HEK293 (cell line): ENCODE data around the gene ARHGAP6.
"Not testable (repeated sequence)": the region's sequence is repeated elsewhere in the genome, so short reads cannot be mapped to it uniquely, and the experiment has no call there.

Experiments
- CTCF ChIA-PET: fragments of 350-600 bp; formaldehyde crosslinking; extraction: SDS; loops from one replicate; lab custom pipeline; 2021; ENCODE audit warnings: antibody characterized with exemption; lab: Yijun Ruan, JAX
- POLR2A ChIA-PET: fragments of 300-600 bp; formaldehyde crosslinking; extraction: SDS; loops from one replicate; lab custom pipeline; 2020; ENCODE audit warnings: antibody characterized with exemption, inconsistent platforms; lab: Yijun Ruan, JAX
- H3K27ac ChIP-seq: fragments of 200-500 bp; sonication (Bioruptor generic); 2 replicates; pipeline ENCODE4 v1.5.1; 2014; ENCODE audit warnings: low read depth, low read length, control low read depth, inconsistent platforms; ENCODE audit errors: extremely low read depth
- H3K36me3 ChIP-seq, 2 experiments: fragments of 200-500 bp in 1 of 2; sonication (Bioruptor generic) in 1 of 2; 1 replicate in 1 of 2; 2 replicates in 1 of 2; pipeline ENCODE4 v1.5.1; 2014 to 2017; ENCODE audit warnings: inconsistent platforms in 2 of 2, low read length in 2 of 2; ENCODE audit not compliant: control insufficient read depth in 2 of 2, insufficient read depth in 1 of 2
- H3K4me1 ChIP-seq: fragments of 200-500 bp; sonication (Bioruptor generic); 2 replicates; pipeline ENCODE4 v1.5.1; 2014; ENCODE audit warnings: mild to moderate bottlenecking, low read length, inconsistent platforms; ENCODE audit not compliant: control insufficient read depth, insufficient read depth
- H3K4me3 ChIP-seq: 2 replicates; pipeline ENCODE4 v1.5.1; 2011; ENCODE audit warnings: low read depth, mild to moderate bottlenecking, control low read depth, low read length, moderate library complexity
- H3K9me3 ChIP-seq: fragments of 200-500 bp; sonication (Bioruptor generic); 2 replicates; pipeline ENCODE4 v1.5.1; 2014; ENCODE audit warnings: low read depth, low read length, inconsistent platforms; ENCODE audit not compliant: control insufficient read depth, insufficient read depth
- BCL11B ChIP-seq: fragments of 450-650 bp; formaldehyde crosslinking; IDR thresholded peaks from 2 replicates; pipeline ENCODE4 v1.5.1; 2016; ENCODE audit warnings: low read depth, missing biosample characterization, missing genetic modification characterization
- REST ChIP-seq: fragments of 450-650 bp; formaldehyde crosslinking; IDR thresholded peaks from 2 replicates; pipeline ENCODE4 v1.5.1; 2016; ENCODE audit warnings: missing biosample characterization, missing genetic modification characterization
- ZFP37 ChIP-seq: fragments of 450-650 bp; formaldehyde crosslinking; IDR thresholded peaks from 2 replicates; pipeline ENCODE4 v1.5.1; 2016; ENCODE audit warnings: missing biosample characterization, missing genetic modification characterization
- ZNF140 ChIP-seq: fragments of 450-650 bp; formaldehyde crosslinking; IDR thresholded peaks from 2 replicates; pipeline ENCODE4 v1.5.1; 2016; ENCODE audit warnings: missing biosample characterization, missing genetic modification characterization
- ZNF155 ChIP-seq: fragments of 450-650 bp; formaldehyde crosslinking; IDR thresholded peaks from 2 replicates; pipeline ENCODE4 v1.5.1; 2016; ENCODE audit warnings: missing biosample characterization, missing genetic modification characterization
- ZNF18 ChIP-seq: fragments of 450-650 bp; formaldehyde crosslinking; IDR thresholded peaks from 2 replicates; pipeline ENCODE4 v1.5.1; 2016; ENCODE audit warnings: missing biosample characterization, missing genetic modification characterization
- ZNF398 ChIP-seq: fragments of 450-650 bp; formaldehyde crosslinking; IDR thresholded peaks from 2 replicates; pipeline ENCODE4 v1.5.1; 2017; ENCODE audit warnings: missing biosample characterization, missing genetic modification characterization
- ZNF473 ChIP-seq: fragments of 450-650 bp; formaldehyde crosslinking; IDR thresholded peaks from 2 replicates; pipeline ENCODE4 v1.5.1; 2017; ENCODE audit warnings: missing biosample characterization, missing genetic modification characterization
- ZNF660 ChIP-seq: fragments of 450-650 bp; IDR thresholded peaks from 2 replicates; pipeline ENCODE4 v1.5.1; 2018; ENCODE audit warnings: missing biosample characterization, mild to moderate bottlenecking, missing genetic modification characterization
- ZNF777 ChIP-seq: fragments of 450-650 bp; formaldehyde crosslinking; IDR thresholded peaks from 2 replicates; pipeline ENCODE4 v1.5.1; 2017; ENCODE audit warnings: missing biosample characterization, missing genetic modification characterization, borderline replicate concordance
- TF ChIP-seq, protein P1 (sequence below): fragments of 450-650 bp; formaldehyde crosslinking; IDR thresholded peaks from 2 replicates; pipeline ENCODE4 v1.5.1; 2016; ENCODE audit warnings: missing biosample characterization, missing genetic modification characterization

Gene ARHGAP6

GRCh38 chrX:11125060-11125459 is 540.7 kb downstream of the ARHGAP6 start (continued):
- no peak for TF ChIP-seq ZFP37 (tag by site-specific recombination)

- CTCF ChIA-PET = interaction anchor here (0.7 kb wide), 1 partner anchor 12 kb away, joined by 3 read pairs; no protein-coding TSS in a partner anchor
- TF ChIP-seq ZNF473 (tag by site-specific recombination) (no peak), ZNF777 (tag by site-specific recombination) (no peak), ZNF660 (tag by site-specific recombination) (no peak), ZNF140 (tag by site-specific recombination) (no peak), REST (no peak), ZNF398 (no peak), ZNF155 (tag by site-specific recombination) (no peak), BCL11B (tag by site-specific recombination) (no peak), ZNF18 (tag by site-specific recombination) (no peak)
- TF ChIP-seq, protein P1, sequence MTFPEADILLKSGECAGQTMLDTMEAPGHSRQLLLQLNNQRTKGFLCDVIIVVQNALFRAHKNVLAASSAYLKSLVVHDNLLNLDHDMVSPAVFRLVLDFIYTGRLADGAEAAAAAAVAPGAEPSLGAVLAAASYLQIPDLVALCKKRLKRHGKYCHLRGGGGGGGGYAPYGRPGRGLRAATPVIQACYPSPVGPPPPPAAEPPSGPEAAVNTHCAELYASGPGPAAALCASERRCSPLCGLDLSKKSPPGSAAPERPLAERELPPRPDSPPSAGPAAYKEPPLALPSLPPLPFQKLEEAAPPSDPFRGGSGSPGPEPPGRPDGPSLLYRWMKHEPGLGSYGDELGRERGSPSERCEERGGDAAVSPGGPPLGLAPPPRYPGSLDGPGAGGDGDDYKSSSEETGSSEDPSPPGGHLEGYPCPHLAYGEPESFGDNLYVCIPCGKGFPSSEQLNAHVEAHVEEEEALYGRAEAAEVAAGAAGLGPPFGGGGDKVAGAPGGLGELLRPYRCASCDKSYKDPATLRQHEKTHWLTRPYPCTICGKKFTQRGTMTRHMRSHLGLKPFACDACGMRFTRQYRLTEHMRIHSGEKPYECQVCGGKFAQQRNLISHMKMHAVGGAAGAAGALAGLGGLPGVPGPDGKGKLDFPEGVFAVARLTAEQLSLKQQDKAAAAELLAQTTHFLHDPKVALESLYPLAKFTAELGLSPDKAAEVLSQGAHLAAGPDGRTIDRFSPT (tag by site-specific recombination) = no peak
- no peak overlapping the region for H3K27ac ChIP-seq
- POLR2A ChIA-PET = no interaction called here
- H3K4me3 ChIP-seq = no peak overlapping the region
- peaks cover 0 to 35% of the 10 kb centered on the region in 2 experiments; a peak in 1 of 3 replicates for H3K36me3 ChIP-seq
- no peaks in the 10 kb centered on the region for H3K4me1 ChIP-seq
- H3K9me3 ChIP-seq = no peaks in the 10 kb centered on the region
These were observed 541.6 kb downstream of the ARHGAP6 start for GRCh38 chrX:11124112-11124511.

- H3K4me1 ChIP-seq, H3K27ac ChIP-seq, H3K4me3 ChIP-seq, POLR2A ChIA-PET, H3K9me3 ChIP-seq: not testable (repeated sequence)
- CTCF ChIA-PET = interaction anchor here (0.6 kb wide), 1 partner anchor 79 kb away, joined by 4 read pairs; no protein-coding TSS in a partner anchor
- peaks cover 0 to 45% of the 10 kb centered on the region in 2 experiments; a peak in 1 of 3 replicates for H3K36me3 ChIP-seq
These were observed 542.6 kb downstream of the ARHGAP6 start for GRCh38 chrX:11123087-11123486.
